GM12865 (cell line): ENCODE results near the gene COL7A1.

Source experiments
- DNase-seq: peaks from one replicate; pipeline ENCODE4 v3.0.0; 2010; ENCODE audit warnings: low read depth
- H3K4me3 ChIP-seq: 2 replicates; pipeline ENCODE4 v1.5.1; 2011; ENCODE audit warnings: mild to moderate bottlenecking, low read depth, low read length, control low read depth
- TF ChIP-seq, protein P1 (sequence below): IDR thresholded peaks from 2 replicates; pipeline ENCODE4 v1.5.1; 2011; ENCODE audit warnings: low read length, control low read depth, low read depth, inconsistent platforms; ENCODE audit not compliant: insufficient read depth; ENCODE audit errors: missing control alignments

The COL7A1 gene

GRCh38 chr3:48565591-48566400 lies 29.3 kb downstream of the COL7A1 start:
- H3K4me3 ChIP-seq = no peak overlapping the region

DNA sequence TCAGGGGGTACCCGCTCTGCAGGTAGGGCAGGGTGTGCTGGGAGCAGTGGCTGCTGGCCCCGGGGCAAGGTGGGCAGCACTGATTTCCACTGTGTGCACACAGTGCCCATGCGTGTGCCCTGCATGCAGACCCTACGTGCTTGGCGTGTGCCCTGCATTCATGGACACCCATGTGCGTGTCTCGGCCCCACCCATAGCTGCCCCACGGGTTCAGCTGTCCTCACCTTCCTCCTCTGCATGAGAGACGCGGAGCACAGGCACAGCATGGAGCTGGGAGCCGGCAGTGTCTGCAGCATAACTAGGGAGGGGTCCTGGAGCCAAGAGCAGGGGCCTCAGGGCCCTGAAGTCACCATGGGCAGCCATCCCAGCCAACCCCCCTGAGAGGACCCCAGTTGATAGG lies 29.9 kb downstream of the COL7A1 start:
- no peak overlapping the region for H3K4me3 ChIP-seq
- TF ChIP-seq, protein P1, sequence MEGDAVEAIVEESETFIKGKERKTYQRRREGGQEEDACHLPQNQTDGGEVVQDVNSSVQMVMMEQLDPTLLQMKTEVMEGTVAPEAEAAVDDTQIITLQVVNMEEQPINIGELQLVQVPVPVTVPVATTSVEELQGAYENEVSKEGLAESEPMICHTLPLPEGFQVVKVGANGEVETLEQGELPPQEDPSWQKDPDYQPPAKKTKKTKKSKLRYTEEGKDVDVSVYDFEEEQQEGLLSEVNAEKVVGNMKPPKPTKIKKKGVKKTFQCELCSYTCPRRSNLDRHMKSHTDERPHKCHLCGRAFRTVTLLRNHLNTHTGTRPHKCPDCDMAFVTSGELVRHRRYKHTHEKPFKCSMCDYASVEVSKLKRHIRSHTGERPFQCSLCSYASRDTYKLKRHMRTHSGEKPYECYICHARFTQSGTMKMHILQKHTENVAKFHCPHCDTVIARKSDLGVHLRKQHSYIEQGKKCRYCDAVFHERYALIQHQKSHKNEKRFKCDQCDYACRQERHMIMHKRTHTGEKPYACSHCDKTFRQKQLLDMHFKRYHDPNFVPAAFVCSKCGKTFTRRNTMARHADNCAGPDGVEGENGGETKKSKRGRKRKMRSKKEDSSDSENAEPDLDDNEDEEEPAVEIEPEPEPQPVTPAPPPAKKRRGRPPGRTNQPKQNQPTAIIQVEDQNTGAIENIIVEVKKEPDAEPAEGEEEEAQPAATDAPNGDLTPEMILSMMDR = no peak
- no peak for DNase-seq

More at GRCh38 chr3:48565591-48566400, 29.3 kb downstream of the COL7A1 start:
- TF ChIP-seq, protein P1 = no peak
- DNase-seq = no peak

DNA sequence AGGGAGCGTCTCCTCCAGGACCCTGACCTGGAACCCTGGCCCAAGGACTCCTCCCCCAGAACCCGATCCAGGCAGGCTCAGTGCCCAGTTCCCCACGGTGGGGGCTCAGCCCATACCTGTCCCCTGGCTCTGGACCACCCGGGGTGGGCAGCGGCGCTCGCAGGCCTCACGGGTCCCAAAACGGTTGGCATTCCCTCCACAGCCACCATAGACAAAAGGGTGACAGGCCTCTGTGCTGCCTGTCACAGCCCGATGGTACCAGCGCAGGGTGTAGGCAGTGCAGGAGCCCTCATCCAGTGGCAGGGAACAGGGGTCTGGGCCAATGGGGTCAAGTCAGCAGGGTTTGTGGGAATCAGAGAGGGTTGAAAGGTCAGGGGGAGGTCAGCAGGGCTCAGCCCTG lies 30.5 kb downstream of the COL7A1 start:
- TF ChIP-seq, protein P1 = no peak
- no peak for DNase-seq
- H3K4me3 ChIP-seq = no peak overlapping the region

GRCh38 chr3:48564022-48564421 lies 31.1 kb downstream of the COL7A1 start:
- no peak overlapping the region for H3K4me3 ChIP-seq
- TF ChIP-seq, protein P1 = no peak
- peak; percentile 30 for DNase-seq

DNA sequence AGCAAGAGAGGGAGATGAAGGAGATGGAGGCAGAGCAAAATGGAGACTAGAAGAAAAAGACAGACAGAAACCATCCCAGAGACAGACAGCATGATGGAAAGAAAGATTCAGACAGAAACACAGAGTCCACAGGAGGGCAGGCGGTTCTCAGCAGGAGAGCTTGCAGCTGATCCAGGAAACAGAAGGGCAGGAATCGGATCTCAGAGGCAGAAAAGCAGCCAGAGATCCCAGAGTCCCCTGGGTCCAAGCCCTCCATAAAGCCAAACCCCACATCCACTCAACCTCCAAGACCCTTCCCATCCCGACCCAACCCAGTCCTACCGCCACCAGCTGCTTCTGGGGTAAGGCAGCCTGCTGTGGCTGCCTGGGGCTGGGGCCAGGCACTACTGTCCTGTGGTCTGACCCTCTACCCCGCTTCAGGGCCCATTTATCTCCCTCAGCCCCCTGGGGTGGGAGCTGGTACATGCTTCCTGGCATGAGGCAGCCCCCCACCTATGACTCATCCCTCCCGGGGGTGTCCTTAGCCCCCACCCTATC lies 31.7 kb downstream of the COL7A1 start, which contains the start of gene UCN2:
Gene UCN2, minus strand, starts transcription at position 400 of the 537 bp plus-strand sequence. CDS start 657 bp downstream, outside the sequence.
- DNase-seq = no peak
- TF ChIP-seq, protein P1 = no peak
- no peak within 1 kb of the TSS for H3K4me3 ChIP-seq

DNA sequence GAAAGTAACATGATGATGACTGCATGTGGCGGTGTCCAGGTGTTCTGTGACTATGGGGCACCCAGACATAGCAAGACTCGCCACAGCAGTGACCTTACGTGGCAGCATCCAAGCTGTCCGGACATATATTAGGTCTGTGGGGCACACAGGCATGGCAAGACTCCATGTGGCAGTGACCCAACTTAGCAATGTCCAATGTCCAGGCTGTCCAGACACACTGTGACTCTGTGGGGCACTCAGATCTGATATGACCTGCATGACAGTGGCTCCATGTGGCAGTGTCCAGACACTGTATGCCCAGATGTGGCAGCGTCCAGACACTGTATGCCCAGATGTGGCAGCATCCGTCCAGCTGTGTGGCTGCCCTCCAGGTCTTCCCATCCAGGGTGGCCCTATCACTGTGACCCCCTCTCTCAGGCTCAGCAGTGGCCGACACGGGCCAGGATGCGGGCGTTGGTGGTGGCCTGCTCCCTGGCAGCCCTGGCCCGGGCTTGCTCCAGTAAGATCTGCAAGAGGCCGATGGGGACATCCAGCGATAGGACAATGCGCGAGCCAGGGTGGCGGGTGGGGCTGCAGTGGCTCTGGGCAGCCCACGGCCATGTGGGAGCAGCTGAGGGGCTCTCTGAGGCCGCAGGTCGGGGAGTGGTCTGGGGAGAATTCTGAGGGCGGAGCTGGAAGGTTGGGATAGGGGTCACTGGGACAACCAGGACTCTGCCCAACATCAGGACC lies 32.6 kb downstream of the COL7A1 start:
- TF ChIP-seq, protein P1 = no peak
- no peak overlapping the region for H3K4me3 ChIP-seq
- no peak for DNase-seq
